ENCODE measurements around the gene BAMBI.

GRCh38 chr10:28668363-28669226, 8.7 kb upstream of the BAMBI start:
- no peak for TF ChIP-seq CTCF (IDR thresholded peaks at IDR 0.05)
- no peak for TF ChIP-seq POLR2A (IDR thresholded peaks at IDR 0.05)
- no peak for TF ChIP-seq EP300 (IDR thresholded peaks at IDR 0.05)

All from ovary (tissue), 3 donors.